PFSK-1 (cell line): ENCODE results near the gene FGR.

Experiments
- FOXP2 ChIP-seq: optimal IDR thresholded peaks from 2 replicates; pipeline ENCODE3; 2011; ENCODE audit warnings: borderline replicate concordance, control low read depth, inconsistent platforms; ENCODE audit not compliant: insufficient read depth; ENCODE audit errors: extremely low read length, extremely low read depth
- TAF1 ChIP-seq: IDR thresholded peaks from 2 replicates; pipeline ENCODE4 v1.6.1; 2012; ENCODE audit warnings: low read length, control low read depth, borderline replicate concordance; ENCODE audit not compliant: insufficient read depth

DNA sequence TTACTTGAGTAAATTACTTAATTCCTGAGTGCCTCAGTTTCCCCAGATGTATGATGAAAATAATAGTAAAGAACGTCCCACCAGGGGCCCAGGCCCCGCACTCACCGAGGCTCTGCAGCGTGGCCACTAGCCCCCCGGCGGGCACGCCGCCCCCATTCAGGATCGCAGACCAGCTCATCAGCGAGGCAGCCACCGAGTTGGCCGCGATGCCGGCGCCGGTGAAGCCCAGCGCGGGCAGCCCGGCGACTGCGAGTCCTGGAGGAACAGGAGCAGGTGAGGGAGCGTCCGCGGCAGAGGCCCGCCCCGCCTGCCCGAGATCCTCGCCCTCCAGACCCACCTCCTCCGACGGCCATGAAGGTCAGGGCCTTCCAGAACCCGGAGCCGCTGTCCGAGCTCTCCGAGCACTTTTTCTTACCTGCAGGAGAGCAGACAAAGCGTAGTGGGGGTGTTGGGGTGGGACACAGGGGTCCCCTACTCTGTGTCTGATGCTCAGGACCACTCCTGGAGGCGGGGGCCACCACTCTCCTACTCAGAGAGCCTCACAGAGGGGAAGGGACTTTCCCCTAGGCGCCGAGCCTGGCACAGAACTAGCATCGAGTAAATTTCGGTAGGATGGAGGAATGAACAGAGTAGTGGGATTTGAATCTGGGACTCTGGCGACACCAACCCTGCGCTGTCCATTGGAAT is 33.3 kb upstream of the FGR start:
- TF ChIP-seq FOXP2 = no peak
- no peak for TF ChIP-seq TAF1
